K562 (cell line): Measurements from ENCODE around the gene OTULINL.

Source experiments
- ATF2 ChIP-seq: sonication (generic); formaldehyde crosslinking; IDR thresholded peaks from 2 replicates; pipeline ENCODE4 v1.8.1; 2022; ENCODE audit warnings: missing genetic modification reagents
- CUX1 ChIP-seq: fragments of 200-800 bp; sonication (Bioruptor generic); IDR thresholded peaks from 2 replicates; pipeline ENCODE4 v1.6.1; 2016; ENCODE audit warnings: missing genetic modification characterization, missing compliant biosample characterization
- ELF2 ChIP-seq: fragments of 250-450 bp; sonication (Bioruptor Pico); IDR thresholded peaks from 2 replicates; pipeline ENCODE4 v1.5.0; 2021; ENCODE audit warnings: mild to moderate bottlenecking
- POLR2A ChIP-seq: fragments of 450-650 bp; conservative IDR thresholded peaks from 2 replicates; pipeline ENCODE4 v1.6.1; 2016
- SMC3 ChIP-seq: conservative IDR thresholded peaks from 2 replicates; pipeline ENCODE4 v1.6.1; 2011; ENCODE audit warnings: low read depth, low read length, improper control_type of control experiment; ENCODE audit not compliant: insufficient read depth
- STAG1 ChIP-seq: sonication (generic); formaldehyde crosslinking; IDR thresholded peaks from 2 replicates; pipeline ENCODE4 v1.5.0; 2020; ENCODE audit warnings: missing genetic modification reagents, borderline replicate concordance
- ZFX ChIP-seq: sonication (generic); formaldehyde crosslinking; IDR thresholded peaks from 2 replicates; pipeline ENCODE4 v1.8.0; 2022; ENCODE audit warnings: mild to moderate bottlenecking, missing genetic modification reagents, moderate library complexity
- ZNF384 ChIP-seq: IDR thresholded peaks from 2 replicates; pipeline ENCODE4 v1.6.1; 2012; ENCODE audit warnings: low read depth, low read length, improper control_type of control experiment
- TF ChIP-seq, protein P1 (sequence below), 3 experiments: IDR thresholded peaks in 2 of 3; conservative IDR thresholded peaks in 1 of 3; 2 replicates each; pipeline ENCODE4 v1.5.1; 2011 to 2012; ENCODE audit warnings: low read length in 3 of 3, mild to moderate bottlenecking in 3 of 3, control low read depth in 2 of 3, improper control_type of control experiment in 1 of 3, inconsistent platforms in 1 of 3, low read depth in 1 of 3, mixed read lengths in 1 of 3, moderate library complexity in 1 of 3; ENCODE audit not compliant: insufficient read depth in 2 of 3

- TF ChIP-seq STAG1 (CRISPR knock-in tag) (no peak), CUX1 (CRISPR knock-in tag) (no peak), ATF2 (CRISPR knock-in tag) (no peak), SMC3 (no peak), ZNF384 (no peak), ZFX (CRISPR knock-in tag) (no peak), POLR2A (no peak), ELF2 (CRISPR knock-in tag) (no peak)
- TF ChIP-seq, protein P1, sequence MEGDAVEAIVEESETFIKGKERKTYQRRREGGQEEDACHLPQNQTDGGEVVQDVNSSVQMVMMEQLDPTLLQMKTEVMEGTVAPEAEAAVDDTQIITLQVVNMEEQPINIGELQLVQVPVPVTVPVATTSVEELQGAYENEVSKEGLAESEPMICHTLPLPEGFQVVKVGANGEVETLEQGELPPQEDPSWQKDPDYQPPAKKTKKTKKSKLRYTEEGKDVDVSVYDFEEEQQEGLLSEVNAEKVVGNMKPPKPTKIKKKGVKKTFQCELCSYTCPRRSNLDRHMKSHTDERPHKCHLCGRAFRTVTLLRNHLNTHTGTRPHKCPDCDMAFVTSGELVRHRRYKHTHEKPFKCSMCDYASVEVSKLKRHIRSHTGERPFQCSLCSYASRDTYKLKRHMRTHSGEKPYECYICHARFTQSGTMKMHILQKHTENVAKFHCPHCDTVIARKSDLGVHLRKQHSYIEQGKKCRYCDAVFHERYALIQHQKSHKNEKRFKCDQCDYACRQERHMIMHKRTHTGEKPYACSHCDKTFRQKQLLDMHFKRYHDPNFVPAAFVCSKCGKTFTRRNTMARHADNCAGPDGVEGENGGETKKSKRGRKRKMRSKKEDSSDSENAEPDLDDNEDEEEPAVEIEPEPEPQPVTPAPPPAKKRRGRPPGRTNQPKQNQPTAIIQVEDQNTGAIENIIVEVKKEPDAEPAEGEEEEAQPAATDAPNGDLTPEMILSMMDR (IDR thresholded peaks at IDR 0.05 in 2 of 3, conservative IDR thresholded peaks at IDR 0.05 in 1 of 3; ENCODE audit: insufficient read depth in 2 of 3, low read depth in 1 of 3, low read length in 3 of 3), result no peak
Measured at GRCh38 chr5:14599476-14600127, 18.0 kb downstream of the OTULINL start.
